ENCODE measurements around the gene PAXIP1. TPM values are rescaled to one million over a fixed set of nuclear protein-coding genes. Genes with fewer than 3 reads are reported as not detected.

The PAXIP1 gene
- total RNA-seq, 1 donor from 2014 or later = 12.0 TPM

DNA sequence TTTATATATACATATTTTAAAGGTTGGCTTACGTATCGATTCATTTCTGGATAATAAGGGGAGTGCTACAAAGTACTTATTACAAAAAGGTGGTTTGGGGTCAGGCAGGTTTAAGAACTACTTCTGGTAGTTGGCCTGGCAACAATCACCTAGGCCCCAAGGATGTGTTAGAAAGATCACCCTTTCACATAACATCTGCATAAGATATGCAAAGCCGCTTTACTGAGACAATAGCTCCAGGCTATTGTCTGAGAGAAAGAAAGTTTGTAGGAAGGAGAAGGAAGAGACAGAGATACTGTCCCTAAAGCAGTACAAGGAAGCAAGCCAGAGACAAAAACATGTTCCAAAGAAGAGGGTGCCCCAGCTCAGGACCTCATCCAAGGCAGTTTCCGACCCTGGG lies 6.2 kb downstream of the PAXIP1 start:
- no peak for DNase-seq (ENCODE audit: low spot score)

DNA sequence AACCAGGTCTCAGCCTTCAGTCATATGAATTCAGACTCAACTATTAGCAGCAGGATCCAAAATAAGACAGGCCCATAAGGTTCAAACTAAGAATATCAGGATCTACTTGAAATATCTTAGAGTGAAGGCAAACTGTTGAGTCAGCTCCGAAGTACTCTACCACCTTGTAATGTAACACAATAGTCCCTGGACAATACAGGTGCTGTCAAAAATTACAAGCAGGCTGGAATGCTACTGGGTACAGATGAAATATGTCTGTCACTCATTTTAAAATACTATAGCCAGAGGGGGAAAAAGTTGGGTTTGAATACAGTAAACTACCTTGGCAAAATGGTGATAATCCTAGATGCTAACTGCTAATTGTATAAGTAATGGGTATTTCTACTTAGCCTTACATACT lies 6.8 kb downstream of the PAXIP1 start:
- DNase-seq (ENCODE audit: low spot score) = no peak

DNA sequence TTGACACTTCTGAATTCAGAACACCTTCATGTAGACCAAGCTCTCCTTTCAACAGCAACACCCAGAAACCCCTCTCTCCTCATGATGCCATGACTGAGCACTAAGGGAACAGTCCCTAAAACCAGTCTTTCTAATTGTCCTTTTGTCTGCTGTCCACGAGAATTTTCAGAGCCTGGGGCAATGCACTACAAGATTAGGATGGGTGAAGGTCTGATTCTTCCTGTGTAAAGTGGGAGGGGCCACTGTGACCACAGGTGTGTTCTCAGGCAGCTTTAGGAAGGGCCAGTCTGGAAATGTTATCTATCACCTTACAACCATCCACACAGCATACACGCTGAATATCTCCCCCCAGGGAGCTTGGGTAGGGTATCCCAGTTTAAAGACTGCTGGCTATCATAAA lies 7.9 kb downstream of the PAXIP1 start:
- no peak for DNase-seq (ENCODE audit: low spot score)

GRCh38 chr7:154990964-154991540 lies 11.9 kb downstream of the PAXIP1 start:
- DNase-seq (ENCODE audit: low spot score) = no peak

- DNase-seq (ENCODE audit: low spot score) = no peak
Observed at GRCh38 chr7:154987571-154987970, 15.4 kb downstream of the PAXIP1 start.

DNA sequence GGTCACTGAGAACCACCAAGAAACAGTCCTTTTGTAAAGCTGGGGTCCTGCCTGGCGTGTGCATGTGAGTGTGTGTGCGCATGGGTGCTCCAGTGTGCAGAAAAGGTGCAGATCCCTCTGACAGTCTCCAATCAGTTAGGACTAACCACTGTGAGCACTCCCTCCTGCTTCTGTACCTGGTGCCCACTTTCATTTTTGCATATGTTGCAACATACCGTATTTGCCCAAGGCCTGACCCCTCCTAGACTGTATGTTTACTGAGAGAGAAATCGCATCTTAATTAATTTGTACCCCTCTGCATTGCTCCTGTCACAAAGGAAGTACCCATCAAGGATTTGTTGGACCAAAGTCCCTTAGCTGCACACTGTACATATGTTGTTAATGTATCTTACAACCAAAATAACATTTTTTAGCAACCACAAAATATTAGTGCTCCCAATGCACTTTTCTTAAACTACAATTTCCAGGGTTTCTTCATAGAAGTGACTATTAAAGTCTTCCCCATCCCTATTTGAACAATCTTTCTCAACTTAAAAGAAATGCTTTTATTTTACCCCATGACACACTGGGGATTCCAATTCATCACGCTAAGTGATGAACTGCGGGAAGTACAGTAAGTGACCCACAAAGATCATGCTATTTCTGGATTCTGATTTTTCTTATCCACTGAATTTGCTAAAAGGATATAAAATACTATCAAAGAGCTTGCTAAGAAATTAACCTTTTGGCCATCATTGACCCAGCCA lies 16.6 kb downstream of the PAXIP1 start:
- DNase-seq (ENCODE audit: low spot score) = no peak

GRCh38 chr7:154985230-154985629 lies 17.7 kb downstream of the PAXIP1 start:
- DNase-seq (ENCODE audit: low spot score) = no peak

GRCh38 chr7:154984601-154985188 lies 18.2 kb downstream of the PAXIP1 start:
- no peak for DNase-seq (ENCODE audit: low spot score)

GRCh38 chr7:154978017-154978416 lies 24.9 kb downstream of the PAXIP1 start:
- DNase-seq (ENCODE audit: low spot score) = no peak

DNA sequence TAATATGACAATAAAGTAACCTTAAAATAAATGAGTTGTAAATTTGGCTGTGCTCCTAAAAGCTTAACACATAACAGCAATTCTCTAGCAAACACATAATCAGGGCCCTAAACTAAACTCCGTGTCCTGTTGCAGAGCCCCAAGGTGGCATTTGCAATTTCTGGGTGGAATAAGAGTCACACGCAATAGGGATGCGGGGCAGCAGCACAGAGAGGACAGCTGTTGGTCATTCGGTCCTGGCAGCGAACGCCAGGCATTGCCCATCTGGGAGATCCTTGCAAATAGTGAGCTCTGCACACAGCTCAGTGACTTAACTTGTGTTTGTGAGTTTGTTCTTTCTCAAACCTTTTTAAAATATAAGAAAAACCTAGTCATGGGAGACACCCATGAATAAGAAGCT lies 25.7 kb downstream of the PAXIP1 start:
- DNase-seq (ENCODE audit: low spot score) = no peak

DNA sequence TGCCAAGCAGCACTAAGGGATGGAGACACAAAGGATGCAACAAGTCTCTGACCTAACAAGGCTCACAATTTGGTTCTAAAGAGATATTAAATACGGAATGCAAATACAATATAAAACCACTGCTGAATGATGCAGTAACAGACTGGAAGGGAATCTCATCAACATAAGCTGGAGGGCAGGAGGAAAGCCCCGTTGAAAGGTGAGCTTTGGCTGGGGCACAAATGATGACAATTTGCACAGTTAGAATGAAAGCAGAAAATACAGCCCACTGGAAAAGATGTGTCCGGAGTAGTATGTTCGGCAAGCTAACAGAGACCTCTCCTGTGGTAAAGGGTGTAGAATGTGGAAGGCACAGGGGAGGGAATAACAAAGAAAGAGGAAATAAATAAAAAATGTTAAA lies 26.1 kb downstream of the PAXIP1 start:
- no peak for DNase-seq (ENCODE audit: low spot score)

DNA sequence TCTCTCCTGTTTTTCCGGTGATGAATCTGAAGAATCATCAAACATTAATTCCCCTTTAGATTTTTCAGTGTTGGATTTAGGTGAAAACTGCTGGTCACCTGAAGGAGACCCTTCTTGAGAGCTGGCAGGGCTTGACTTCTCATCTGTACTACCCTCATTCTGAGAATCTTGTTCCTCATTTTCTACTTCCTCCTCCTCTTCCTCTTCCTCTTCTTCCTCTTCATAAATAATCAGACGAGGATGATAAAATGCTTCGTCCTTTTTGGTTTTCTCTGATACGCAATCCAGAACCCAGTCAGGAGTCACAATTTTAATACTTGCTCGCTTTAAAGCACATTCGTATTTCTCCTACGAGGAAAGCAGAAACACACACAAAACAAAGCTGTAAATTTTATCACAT lies 26.9 kb downstream of the PAXIP1 start:
- no peak for DNase-seq (ENCODE audit: low spot score)

DNA sequence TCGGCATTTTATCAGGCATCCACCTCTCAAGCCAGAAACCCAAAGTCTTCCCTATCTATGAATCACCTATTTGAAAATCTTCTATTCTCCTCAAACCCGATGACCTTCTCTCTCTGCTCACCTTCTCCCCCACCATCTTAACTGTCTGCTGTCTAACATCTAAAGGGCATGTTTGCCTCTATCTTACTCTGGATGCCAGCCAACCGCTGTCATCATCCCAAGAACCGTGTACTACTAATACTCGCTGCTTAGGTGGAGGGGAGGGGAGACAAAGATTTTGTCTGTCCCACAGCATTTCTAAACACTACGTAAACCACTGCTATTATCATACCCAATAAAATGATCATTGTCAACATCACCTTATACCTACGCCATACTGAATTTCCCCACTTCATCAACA lies 29.5 kb downstream of the PAXIP1 start:
- DNase-seq (ENCODE audit: low spot score) = no peak

GRCh38 chr7:154968336-154969001 lies 34.5 kb downstream of the PAXIP1 start:
- DNase-seq (ENCODE audit: low spot score) = no peak

GRCh38 chr7:154967401-154967955 lies 35.4 kb downstream of the PAXIP1 start:
- no peak for DNase-seq (ENCODE audit: low spot score)

- DNase-seq (ENCODE audit: low spot score) = no peak
Observed at GRCh38 chr7:154965014-154965413, 37.9 kb downstream of the PAXIP1 start.

- DNase-seq (ENCODE audit: low spot score) = no peak
Observed at GRCh38 chr7:154960063-154960790, 42.7 kb downstream of the PAXIP1 start.

GRCh38 chr7:154956427-154956826 lies 46.5 kb downstream of the PAXIP1 start:
- no peak for DNase-seq (ENCODE audit: low spot score)

- DNase-seq (ENCODE audit: low spot score) = no peak
Observed at GRCh38 chr7:154953006-154953684, 49.8 kb downstream of the PAXIP1 start.

- no peak for DNase-seq (ENCODE audit: low spot score)
Observed at GRCh38 chr7:154950960-154951359, 52.0 kb downstream of the PAXIP1 start.

DNA sequence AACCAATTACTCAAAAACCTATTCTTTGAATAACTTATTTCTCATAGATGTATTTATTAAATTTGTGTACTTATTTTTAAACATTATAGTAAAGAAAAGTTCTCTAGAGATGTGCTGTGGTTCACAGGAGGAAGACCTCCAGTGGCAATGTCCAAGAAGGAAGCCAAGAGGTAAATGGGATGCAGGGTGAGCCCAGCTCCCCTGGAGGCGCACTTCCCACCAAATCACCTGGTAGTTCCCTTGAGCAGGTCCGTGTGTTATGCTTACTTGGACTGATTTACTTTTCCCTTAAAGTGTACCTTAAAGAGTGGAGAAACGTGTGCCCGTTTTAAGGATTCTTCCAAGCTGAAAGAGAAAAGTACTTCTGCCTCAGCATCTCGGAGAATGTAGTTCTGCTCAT lies 55.3 kb downstream of the PAXIP1 start:
- DNase-seq (ENCODE audit: low spot score) = no peak
